ENCODE measurements around the gene PRKAR2A. TPM values are rescaled to one million over a fixed set of nuclear protein-coding genes. Genes with fewer than 3 reads are reported as not detected.

Gene PRKAR2A
- total RNA-seq (ENCODE audit: insufficient read depth, low replicate concordance): 24.3 TPM

DNA sequence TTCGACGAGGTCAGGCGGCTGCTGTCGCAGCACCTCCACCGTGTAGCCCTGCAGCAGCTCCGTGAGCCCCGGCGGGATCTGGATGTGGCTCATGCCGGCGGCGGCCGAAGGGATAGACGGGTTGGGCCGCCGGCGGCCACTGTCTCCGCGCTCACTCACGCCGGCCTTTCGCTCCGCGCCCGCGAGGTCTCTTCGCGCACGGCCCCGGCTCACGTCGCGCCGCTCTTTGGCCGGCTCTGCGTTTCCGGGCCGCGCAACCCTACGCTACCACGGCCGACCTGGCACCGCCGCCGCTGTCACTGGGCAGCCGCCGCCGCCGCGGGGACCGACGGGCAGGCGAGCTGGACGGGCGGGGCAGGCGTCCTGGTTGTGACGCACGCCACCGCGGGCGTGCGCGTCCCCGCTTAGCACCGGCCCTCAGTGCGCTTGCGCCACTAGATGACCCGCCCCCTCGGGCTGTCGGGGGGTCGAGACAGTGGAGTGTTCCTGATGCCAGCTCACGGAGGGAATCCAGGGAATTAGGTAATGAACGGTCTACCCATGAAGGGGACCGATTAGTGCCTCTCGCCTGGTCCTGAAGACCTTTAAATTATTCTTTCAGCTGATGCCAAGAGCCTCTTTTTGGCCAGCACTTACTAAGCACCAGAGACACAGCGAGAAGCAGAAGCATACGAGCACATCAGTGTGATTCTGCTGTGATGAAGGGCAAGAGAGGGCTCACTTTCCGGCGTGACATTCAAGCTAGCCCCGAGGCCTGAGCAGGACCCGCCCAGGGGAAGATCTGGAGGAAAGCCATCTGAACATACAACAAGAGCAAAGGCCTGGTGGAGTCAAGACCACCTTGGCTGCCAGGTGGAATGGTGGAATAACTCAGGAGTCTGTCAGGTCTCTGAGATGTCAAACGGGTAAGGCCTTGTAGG is at the start of gene PRKAR2A:
PRKAR2A (minus strand) TSS at position 371 of the 920 bp plus-strand sequence; CDS start at position 93, 278 bp downstream.
- peak; percentile 92 for DNase-seq (ENCODE audit: low spot score)

DNA sequence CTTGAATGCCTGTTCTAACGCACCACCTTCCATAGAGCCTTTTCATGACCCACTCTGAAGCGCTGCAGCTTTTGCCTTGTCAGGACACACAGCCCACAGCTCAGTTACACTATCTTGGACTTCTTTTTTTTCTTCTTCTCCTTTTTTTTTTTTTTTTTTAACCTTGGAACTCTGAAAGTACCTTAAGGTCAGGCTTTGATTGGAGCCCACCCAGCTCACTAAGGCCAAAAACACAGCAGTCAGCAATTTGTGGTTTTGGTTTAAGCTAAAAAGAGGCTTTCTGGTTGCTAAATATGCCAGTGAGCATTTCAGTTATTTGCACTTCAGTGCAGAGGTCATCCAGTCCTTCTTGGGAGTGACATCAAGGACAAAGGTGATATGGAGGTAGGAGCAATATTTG is 49.3 kb upstream of the PRKAR2A start:
- DNase-seq (ENCODE audit: low spot score): no peak

DNA sequence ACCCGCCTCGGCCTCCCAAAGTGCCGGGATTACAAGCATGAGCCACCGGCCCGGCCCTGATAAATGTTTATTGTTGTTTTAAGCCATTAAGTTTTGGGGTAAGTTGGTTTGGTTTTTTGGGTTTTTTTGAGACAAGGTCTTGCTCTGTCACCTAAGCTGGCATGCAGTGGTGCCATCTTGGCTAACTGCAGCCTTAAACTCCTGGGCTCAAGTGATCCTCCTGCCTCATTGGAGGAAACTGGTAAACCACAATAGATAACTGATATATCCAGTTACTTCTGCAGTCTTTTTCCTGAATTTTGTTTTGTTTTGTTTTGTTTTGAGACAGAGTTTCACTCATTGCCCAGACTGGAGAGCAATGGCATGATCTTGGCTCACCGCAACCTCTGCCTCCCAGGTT is 46.8 kb upstream of the PRKAR2A start:
- no peak for DNase-seq (ENCODE audit: low spot score)

DNA sequence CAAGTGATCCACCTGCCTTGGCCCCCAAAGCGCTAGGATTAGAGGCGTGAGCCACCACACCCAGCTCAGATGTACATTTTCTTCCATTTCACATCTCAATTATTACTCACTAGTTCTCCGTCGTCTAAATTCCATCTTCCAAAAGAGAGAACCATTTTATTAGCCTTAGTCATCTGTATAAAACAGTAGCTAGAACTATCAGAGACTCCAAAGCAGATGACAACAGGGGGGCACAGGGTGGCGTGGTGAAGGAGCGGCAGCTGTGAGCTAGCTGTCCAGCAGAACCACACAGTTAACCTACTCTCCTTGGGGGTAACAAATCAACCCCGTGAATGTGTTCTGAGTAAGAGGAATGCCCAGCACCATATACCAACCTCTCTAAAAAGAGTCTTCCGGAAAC is 43.9 kb upstream of the PRKAR2A start:
- DNase-seq (ENCODE audit: low spot score): no peak

DNA sequence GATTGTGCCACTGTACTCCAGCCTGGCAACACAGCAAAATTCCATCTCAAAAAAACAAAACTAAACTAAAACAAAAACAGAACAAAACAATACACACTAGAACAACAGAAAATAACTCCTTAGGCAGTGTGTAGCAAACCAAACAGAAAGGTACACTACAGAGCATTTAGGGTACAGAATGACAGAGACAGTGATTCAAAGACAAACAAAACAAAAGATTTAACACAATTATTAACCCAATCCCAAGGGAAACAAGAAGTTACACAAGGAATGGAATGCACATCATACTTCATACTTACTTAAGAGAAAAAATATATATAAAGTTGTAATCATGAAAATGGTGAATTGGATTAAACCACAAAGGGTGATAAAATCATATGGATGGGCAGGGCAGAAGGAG is 38.1 kb upstream of the PRKAR2A start:
- DNase-seq (ENCODE audit: low spot score): no peak

DNA sequence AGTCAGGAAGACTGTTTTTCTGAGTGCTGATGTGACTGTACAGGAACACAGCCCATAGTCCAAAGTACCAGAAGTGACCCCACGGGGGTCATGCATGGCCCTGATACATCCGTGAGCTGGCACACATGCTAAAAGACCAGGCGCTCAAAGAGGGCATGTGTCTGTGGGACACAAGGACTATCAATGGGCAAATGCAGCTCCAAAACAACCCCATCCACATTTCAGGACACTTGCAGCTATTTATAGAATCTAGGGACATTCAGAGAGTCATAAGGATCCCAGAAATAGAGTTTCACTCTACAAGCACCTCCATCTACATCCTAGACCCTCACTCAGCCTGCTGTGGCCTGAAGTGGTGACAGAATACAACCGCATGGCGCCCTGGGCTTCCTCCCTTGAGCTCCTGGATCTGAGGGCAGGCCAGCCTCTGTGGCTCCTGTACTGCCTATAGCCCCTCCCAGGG is 34.0 kb upstream of the PRKAR2A start:
- DNase-seq (ENCODE audit: low spot score): no peak

DNA sequence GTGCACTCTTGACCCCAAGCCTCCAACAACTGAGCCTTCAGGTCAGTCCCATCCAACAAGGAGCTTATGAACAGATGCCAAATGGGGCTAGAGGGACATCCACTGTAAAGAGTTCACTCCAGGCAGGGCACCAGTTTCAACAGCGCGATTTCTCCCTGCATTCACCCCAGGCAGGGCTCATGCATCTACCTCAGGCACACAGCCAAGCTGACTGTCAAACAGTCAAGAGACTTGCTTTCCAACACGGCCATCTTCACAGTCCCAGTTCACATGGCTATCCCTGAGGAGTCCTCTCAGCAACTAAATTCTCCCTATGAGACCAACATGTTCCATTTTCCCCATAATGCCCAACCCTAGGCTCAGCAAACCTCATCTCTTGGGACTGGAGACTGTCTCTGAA is 33.3 kb upstream of the PRKAR2A start:
- DNase-seq (ENCODE audit: low spot score): no peak

DNA sequence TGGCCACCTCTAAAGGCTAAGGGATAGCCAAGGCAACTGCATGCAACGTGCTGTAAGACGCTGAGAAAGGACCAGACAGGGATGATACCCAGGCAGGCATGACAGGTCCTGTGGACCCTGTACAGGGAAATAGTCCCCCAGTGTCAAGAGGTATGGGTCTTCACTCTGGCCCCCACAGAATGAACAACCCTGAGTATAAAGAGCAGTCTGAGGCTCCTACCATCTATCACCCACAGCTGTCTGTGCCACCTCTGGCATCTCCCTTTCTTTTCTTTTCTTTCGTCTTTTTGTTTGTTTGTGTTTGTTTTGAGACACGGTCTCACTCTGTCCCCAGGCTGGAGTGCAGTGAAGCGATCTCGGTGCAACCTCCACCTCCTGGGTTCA is 32.3 kb upstream of the PRKAR2A start:
- DNase-seq (ENCODE audit: low spot score): no peak

DNA sequence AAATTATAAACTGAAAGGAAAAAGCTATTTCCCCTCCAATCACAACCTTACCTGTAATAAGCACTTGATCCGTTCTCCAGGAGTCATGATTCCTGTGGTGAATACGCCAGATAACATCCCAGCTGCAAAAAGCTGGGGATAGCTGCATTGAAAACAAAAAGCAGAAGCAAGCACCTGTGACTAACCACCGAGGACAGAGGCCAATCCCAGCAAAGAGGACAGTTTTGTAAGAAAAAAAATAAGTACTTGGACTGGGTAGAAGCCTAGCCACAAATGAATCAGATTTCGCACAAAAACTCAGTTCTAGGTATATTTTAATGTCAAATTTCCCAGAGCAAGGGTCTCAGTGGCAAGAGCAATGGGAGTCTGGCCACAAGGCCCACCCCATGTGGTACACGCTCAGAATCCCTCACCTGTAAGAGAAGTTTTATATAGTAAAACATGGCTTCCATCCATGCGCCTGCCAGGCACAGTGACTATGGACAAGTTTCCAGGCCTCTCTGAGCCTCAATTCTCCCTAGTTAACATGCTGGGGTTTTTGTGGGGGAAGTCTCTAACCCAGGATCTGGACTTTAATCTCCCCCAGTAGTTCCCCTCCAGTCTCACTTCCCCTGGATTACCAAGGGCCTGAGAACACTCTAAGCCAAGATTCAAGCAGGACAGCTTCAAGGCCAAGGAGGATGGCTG is 31.8 kb upstream of the PRKAR2A start:
- DNase-seq (ENCODE audit: low spot score): no peak

DNA sequence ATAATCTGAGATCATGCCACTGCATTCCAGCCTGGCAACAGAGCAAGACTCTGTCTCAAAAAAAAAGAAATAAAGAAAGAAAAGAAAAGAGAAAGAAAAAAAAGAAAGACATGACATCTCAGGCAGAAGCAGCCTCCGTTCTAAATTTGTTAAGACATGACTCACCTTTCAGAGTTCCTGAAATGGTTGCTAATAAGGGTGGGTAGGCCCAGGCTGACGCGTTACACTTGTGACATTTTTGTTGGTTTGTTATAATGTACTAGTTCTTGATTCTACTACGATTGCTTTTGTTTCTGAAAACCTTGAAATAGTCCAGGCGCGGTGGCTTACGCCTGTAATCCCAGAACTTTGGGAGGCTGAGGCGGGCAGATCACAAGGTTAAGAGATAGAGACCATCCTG is 30.0 kb upstream of the PRKAR2A start:
- DNase-seq (ENCODE audit: low spot score): no peak

DNA sequence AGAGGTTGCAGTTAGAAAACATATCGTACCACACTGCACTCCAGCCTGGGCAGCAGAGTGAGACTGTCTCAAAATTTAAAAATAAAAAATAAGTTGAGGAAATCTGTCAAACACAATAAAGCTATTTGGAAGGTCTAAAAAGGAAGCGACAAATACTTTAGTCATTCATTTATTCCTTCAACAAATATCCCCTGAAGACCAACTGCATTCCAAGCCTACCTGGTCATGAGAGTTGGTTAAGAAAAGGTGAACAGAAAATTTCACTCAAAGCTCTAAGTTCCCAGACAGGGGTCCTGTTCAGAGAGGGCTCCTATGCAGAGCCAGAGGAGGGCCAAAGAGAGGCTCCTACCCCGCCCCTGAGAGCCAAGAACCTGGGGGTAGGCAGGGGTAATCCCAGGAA is 15.4 kb upstream of the PRKAR2A start:
- no peak for DNase-seq (ENCODE audit: low spot score)

DNA sequence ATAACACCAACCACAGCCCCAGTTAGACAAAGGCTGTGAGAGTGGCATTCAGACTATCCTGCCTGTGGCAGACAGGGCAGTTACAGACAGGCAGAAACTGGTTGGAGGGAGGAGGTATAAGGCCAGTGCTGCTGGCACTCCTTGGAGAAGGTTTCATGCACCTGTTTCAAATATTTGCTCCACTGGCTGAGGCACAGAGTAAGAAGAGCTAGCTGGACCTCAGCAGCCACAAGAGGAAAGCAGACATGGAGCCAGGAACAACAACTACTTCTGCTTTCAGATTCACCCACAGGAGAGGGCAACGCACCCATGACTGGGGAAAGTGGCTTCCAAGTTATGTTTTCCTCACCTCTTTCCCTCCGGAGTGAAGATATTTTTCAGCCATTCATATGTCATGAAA is 11.5 kb upstream of the PRKAR2A start:
- no peak for DNase-seq (ENCODE audit: low spot score)

DNA sequence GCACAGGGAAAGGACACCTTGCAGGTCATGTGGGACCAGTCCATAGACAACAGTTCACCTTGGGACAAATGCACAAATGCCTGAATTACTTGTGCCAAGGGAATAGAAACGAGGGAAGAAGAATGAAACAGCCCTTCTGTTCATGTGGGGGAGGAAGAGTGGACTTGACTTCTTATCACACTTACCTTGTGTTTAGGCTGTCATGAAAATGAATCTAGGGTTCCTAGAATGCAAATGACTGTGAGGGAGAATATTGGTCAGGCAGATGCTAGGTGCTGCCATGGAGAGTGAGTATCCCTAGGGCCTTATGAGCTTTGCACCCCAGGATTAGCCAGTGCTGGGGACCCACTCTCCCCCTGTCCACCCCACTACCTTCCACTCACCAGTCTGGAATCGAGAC is 11.0 kb upstream of the PRKAR2A start:
- no peak for DNase-seq (ENCODE audit: low spot score)

DNA sequence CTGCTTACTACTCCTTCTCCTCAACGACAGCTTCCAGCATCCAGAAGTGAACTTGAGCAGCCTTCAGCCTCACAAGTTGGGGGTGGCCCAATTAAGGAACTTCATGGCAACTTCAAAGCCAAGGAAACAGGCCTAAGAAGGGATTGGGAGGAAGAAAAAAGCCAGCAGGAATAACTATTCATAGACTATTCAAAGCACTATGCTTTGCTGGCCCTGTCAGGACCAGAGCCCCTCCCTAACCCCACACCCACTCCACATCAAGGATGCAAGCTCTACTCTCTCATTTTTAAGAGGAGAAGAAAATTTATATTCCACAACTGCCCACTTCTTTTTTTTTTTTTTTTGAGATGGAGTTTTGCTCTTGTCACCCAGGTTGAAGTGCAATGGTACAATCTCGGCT is 10.0 kb upstream of the PRKAR2A start:
- no peak for DNase-seq (ENCODE audit: low spot score)

DNA sequence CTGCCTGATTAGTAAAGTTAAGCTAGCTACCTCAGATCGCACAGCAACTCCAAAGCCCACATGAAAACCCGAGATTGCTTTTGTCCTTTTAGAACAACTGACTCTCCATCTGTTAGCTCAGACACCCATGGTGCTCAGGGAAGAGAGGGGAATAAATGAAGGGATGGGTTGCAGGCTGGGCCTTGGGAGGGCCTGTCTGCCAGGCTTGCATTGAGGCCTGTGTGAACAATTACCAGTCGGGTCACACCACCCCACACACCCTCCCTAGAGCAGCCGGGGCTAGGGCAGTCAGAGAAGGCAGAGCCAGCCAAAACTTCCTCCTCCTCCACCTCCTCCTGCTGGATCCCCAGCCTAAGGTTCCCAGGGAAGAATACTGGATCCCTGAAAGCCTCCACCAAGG is 8.8 kb upstream of the PRKAR2A start:
- no peak for DNase-seq (ENCODE audit: low spot score)

DNA sequence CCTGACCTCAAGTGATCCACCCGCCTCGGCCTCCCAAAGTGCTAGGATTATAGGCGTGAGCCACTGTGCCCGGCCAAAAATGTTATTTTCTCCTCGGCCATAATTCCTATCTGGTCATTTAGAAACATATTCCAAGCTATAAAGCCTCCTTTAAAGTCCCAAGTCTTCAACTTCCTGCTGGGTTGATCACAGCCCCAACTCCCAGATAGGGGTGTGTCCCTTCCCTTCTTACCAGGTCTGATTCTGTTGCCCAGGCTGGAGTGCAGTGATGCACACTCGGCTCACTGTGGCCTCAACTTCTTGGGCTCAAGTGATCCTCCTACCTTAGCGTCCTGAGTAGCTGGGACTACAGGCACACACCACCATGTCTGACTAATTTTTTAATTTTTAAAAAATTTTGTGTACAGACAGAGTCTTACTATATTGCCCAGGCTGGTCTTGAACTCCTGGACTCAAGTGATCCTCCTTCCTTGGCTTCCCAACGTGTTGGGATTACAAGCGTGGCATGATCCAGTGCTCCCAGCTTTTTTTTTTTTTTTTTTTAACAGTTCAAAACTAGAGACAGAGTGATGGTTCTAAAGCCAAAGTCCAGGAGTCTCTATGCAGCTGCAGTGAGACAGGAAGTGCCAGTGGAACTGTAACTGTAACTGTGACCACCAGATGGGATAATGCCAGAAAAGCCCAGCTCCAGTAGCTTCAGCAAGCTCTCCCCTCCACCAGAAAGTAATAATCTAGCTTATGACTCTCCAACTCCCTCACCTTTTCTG is 8.2 kb upstream of the PRKAR2A start:
- no peak for DNase-seq (ENCODE audit: low spot score)

DNA sequence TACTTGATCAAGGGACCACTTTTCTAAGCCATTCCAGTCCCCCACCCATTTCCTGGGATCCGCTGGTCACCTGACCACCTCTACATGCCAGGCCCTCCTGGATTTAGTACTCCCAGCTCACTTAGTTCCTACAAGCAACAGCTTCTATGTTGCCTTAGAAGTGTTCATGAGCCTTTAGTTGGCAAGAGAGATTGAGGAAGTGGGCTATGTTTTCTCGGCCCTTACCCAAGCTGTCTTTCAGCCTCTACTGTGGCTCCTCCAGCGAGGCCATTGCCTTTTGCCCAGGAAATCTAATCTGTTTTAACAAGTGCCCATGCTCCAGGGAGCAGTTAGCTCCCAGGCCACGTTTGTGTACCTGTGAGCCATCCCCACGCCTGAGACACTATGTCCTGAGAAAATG is 4.5 kb upstream of the PRKAR2A start:
- DNase-seq (ENCODE audit: low spot score): no peak

DNA sequence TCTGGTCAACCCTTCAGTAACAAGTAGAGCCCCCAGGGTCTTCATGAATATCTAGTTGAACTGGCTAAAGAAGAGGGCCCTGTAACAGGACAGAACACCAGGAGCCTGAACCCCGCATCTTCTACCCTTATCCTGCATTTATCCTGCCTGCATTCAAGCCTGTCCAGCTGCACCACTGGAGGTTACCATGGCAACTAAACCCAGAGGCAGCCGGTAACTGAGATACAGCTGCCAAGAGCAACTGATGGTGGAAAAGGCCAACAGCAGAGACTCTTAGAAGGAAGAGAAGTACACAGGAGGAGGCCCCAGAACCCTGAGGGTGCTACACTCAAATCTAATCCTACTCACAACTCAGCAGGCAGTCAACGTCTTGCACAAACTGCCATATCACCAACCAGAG is 3.7 kb upstream of the PRKAR2A start:
- peak; percentile 92 for DNase-seq (ENCODE audit: low spot score)

DNA sequence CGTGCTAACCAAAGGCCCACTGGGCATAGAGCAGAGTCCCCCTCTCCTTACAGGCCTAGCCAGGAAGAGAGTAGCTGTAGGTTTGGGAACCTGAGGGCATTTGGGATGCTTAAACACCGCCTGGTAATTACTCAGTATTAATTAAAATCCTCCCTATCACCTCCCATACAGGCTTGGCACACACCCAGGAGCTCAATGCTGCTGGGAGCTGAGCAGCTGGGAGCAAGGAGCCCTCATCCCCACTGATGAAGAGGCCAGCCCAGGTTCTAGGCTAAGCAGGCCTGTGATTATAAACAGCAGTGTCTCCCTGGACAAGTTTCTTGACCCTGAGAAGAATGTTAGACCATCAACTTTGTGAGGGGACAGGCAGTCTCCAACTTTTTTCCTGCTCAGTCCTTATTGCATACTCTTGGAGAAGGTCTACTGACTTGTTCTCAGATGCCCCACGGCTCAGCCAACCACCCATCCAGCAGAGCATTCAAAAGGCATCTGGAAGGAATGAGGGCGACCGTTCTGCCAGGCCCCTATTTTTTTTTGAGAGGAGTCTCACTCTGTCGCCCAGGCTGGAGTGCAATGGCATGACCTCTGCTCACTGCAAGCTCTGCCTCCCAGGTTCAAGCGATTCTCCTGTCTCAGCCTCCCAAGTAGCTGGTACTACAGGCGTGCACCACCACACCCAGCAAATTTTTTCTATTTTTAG is 1.3 kb upstream of the PRKAR2A start:
- no peak for DNase-seq (ENCODE audit: low spot score)

DNA sequence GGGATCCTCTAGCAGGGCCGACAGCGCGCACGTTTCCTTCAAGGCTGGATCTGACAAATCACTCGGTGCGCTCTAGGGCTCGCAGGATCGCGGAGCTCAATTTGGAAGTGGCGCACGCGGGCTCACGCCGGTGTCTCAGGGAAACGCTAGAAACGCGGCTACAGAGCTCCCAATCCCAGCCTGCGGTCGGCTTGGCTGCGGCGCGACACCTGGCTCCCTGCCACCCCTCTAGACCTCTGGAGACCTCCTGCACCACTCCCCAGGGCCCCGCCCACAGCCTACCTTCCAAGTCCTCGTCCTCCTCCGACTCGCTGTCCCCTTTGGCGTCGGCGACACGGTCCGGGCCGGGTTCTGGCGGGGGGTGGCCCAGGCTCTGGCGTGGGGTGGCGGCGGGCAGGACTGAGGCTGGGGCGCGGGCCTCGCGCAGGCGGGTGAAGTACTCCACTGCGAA is 596 bp downstream of the PRKAR2A start:
- peak; percentile 64 for DNase-seq (ENCODE audit: low spot score)

DNA sequence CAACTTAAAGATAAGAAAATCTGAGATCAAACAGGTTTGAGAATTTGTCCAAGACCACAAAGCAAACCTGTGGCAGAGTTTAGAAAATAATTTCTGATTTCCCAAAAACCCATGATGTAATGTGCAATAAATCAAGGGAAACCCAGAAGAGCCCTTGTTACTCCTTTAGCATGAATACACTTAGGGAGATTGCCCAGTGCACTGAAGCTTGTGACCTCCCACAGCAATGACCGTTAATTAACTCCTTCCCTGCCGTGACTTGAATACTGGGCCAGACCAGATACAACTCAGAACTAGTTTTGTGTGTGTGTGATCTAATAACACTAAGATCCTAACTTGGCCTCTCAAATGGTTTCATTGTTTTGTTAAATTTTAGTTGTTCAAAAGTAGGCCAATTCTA is 2.5 kb downstream of the PRKAR2A start:
- DNase-seq (ENCODE audit: low spot score): no peak
